Kidney epithelial cell (primary cell): Measurements from ENCODE around the gene USHBP1. TPM values are rescaled to one million over a fixed set of nuclear protein-coding genes. Genes with fewer than 3 reads are reported as not detected.

Experiments
- DNase-seq: peaks from one replicate; pipeline ENCODE4 v3.0.0-alpha.2; 2010; ENCODE audit warnings: low read depth
- H3K27me3 ChIP-seq: 2 replicates; pipeline ENCODE4 v1.6.0; 2011; ENCODE audit warnings: low read length; ENCODE audit not compliant: control insufficient read depth, insufficient read depth
- H3K36me3 ChIP-seq: 2 replicates; pipeline ENCODE4 v1.5.1; 2011; ENCODE audit warnings: low read length; ENCODE audit not compliant: control insufficient read depth, insufficient read depth
- H3K4me3 ChIP-seq: 2 replicates; pipeline ENCODE4 v1.5.1; 2011; ENCODE audit warnings: low read depth, mild to moderate bottlenecking, control low read depth, low read length
- total RNA-seq: library from RNA; depleted of rRNA; stranded (reverse); fragments of >200 nt; gene quantifications from 2 replicates; pipeline ENCODE4 v1.2.3, GENCODE V29; 2015
- TF ChIP-seq, protein P1 (sequence below): IDR thresholded peaks from 2 replicates; pipeline ENCODE4 v1.5.1; 2011; ENCODE audit warnings: mild to moderate bottlenecking, moderate library complexity, low read length, control low read depth, inconsistent platforms; ENCODE audit not compliant: insufficient read depth, poor library complexity, severe bottlenecking

The USHBP1 gene
- total RNA-seq, 1 donor from 2014 or later: 0.29 TPM

- DNase-seq: no peak
- Histone ChIP-seq H3K36me3 (peaks cover 1% of the 10 kb centered on the region), H3K27me3 (no peaks in the 10 kb centered on the region), H3K4me3 (no peak overlapping the region)
- TF ChIP-seq, protein P1, sequence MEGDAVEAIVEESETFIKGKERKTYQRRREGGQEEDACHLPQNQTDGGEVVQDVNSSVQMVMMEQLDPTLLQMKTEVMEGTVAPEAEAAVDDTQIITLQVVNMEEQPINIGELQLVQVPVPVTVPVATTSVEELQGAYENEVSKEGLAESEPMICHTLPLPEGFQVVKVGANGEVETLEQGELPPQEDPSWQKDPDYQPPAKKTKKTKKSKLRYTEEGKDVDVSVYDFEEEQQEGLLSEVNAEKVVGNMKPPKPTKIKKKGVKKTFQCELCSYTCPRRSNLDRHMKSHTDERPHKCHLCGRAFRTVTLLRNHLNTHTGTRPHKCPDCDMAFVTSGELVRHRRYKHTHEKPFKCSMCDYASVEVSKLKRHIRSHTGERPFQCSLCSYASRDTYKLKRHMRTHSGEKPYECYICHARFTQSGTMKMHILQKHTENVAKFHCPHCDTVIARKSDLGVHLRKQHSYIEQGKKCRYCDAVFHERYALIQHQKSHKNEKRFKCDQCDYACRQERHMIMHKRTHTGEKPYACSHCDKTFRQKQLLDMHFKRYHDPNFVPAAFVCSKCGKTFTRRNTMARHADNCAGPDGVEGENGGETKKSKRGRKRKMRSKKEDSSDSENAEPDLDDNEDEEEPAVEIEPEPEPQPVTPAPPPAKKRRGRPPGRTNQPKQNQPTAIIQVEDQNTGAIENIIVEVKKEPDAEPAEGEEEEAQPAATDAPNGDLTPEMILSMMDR: no peak
Measured at GRCh38 chr19:17304386-17305215, 40.1 kb upstream of the USHBP1 start.

DNA sequence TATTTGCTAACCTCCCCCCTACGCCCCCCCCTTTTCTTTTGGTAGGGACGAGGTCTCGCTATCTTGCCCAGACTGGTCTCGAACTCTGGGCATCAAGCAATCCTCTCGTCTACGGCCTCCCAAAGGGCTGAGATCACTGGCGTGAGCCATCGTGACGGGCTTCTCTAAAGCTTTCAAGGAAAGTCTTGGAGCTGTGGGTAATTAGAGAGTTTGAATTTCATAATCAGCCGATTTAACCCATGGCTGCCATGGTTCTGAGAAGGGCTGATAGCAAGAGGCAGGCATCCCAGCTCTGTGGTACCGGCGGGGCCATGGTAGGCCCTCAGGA lies 39.4 kb upstream of the USHBP1 start:
- DNase-seq: no peak
- Histone ChIP-seq H3K27me3 (no peaks in the 10 kb centered on the region), H3K4me3 (no peak overlapping the region), H3K36me3 (peaks cover 1% of the 10 kb centered on the region)
- TF ChIP-seq, protein P1: no peak

DNA sequence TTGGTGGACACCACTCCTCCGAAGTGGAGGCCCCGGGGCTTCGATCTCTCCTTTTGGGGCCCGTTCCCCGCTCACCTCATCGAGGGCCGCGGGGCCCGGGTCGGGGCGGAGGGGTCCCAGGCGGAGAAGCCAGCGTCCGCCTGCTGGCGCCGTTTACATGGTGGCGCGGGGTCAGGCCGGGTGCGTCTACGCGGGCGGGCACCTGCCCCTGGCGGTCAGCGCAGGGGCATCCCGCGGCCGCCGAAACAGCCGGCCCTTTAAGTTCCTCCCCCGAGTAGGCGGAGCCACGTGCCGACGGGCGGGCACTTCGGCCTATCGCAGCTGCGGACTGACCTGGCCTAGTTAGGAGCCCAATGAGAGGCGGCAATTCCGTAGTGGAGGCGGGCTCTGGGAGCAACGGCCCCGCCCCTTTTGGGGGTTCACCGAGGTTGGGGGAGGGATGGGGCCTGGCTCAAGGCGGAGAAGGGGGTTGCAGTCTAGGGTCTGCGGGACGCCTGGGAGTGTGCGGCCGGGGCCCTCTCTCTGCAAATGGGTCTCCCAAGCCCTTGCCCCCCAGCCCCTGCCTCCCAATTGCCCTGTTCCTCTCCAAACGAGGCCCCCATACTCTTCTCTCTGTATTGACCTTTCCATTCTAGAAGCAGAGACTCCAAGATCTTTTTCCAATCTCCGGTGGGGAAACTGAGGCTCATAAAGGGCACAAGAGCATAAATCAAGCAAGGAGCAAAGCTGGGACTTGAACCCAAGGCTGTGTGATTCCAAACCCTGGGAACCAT lies 38.8 kb upstream of the USHBP1 start, which contains the start of gene ABHD8:
Gene ABHD8, minus strand, starts transcription at position 259 of the 773 bp plus-strand sequence. CDS start 1,809 bp downstream, outside the sequence.
- Histone ChIP-seq H3K27me3 (no peaks in the 10 kb centered on the region), H3K36me3 (peaks cover 3% of the 10 kb centered on the region), H3K4me3 (peak within 1 kb of the TSS; percentile 70)
- peak; percentile 75 for DNase-seq
- TF ChIP-seq, protein P1: peak; percentile 30

GRCh38 chr19:17302391-17303166 lies 38.0 kb upstream of the USHBP1 start:
- H3K36me3 ChIP-seq: peaks cover 3% of the 10 kb centered on the region
- TF ChIP-seq, protein P1: no peak
- DNase-seq: no peak

GRCh38 chr19:17300992-17301619 lies 36.6 kb upstream of the USHBP1 start:
- no peak for DNase-seq
- no peak overlapping the region for H3K4me3 ChIP-seq
- peaks cover 3% of the 10 kb centered on the region for H3K36me3 ChIP-seq
- TF ChIP-seq, protein P1: no peak
- H3K27me3 ChIP-seq: no peaks in the 10 kb centered on the region

More at GRCh38 chr19:17302391-17303166, 38.0 kb upstream of the USHBP1 start:
- Histone ChIP-seq H3K27me3 (no peaks in the 10 kb centered on the region), H3K4me3 (peak overlapping the region; percentile 70)
